ENCODE results near the gene HSDL2. TPM values are rescaled to one million over a fixed set of nuclear protein-coding genes. Genes with fewer than 3 reads are reported as not detected.

HSDL2 gene
- polyA plus RNA-seq, 3 donors = 6.4 to 34.8 (median 26.9) TPM

DNA sequence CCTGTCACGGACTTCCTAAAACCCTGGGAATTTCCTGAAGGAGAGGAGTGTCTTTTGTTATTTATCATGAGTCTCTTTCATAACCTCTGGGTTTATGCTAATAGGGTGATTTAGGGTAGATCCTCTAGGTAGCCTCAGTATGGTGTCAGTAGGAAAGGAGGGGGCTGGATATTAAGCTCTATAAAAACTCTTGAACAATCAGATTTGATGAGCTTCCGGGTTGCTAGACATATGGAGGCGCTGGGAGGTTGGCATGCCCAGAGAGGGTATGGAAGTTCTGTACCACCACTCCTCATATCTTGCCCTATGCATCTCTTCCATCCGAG lies 30.9 kb upstream of the HSDL2 start:
- H3K4me1 ChIP-seq (ENCODE audit: control insufficient read depth in 1 of 2, insufficient read depth in 2 of 2, low read length in 2 of 2) = peaks cover 3 to 10% of the 10 kb centered on the region in 2 donors
- Mint-ChIP-seq H3K4me1 (peaks cover 12% of the 10 kb centered on the region), H3K36me3 (no peaks in the 10 kb centered on the region), H3K27me3 (ENCODE audit: low read depth in 3 of 3) (peaks cover 0 to 9% (median 4%) of the 10 kb centered on the region in 3 donors), H3K4me3 (peak overlapping the region; percentile 82 to 86), H3K27ac (peak overlapping the region in 1 of 7 donors; percentile 28), H3K9me3 (peaks cover 5 to 16% (median 10%) of the 10 kb centered on the region in 7 donors)
- H3K36me3 ChIP-seq (replicated peaks in 1 of 2; ENCODE audit: control insufficient read depth in 1 of 2, insufficient read depth in 2 of 2, low read length in 2 of 2) = no peaks in the 10 kb centered on the region
- H3K27ac ChIP-seq (ENCODE audit: low read depth in 1 of 2, low read length in 2 of 2) = no peak overlapping the region
- no peaks in the 10 kb centered on the region for H3K27me3 ChIP-seq (ENCODE audit: control insufficient read depth in 2 of 2, insufficient read depth in 2 of 2, low read length in 2 of 2)
- intact Hi-C loops (cut with micrococcal nuclease) = no loop called here
- H3K4me3 ChIP-seq (replicated peaks in 1 of 3; ENCODE audit: low read depth in 2 of 3, low read length in 3 of 3) = peak overlapping the region in 1 of 3 experiments; percentile 78
- H3K79me2 ChIP-seq (ENCODE audit: insufficient read depth, low read length) = no peaks in the 10 kb centered on the region
- no CpG with 5 or more reads among the region's 4 CpGs for WGBS (ENCODE audit: insufficient coverage)
- TF ChIP-seq CTCF (IDR thresholded peaks at IDR 0.05) = no peak
- no peak overlapping the region for H3K9ac ChIP-seq (ENCODE audit: insufficient read depth, low read length, poor library complexity, severe bottlenecking)
- DNase-seq = peak in 1 of 3 donors; percentile 32
- peak overlapping the region; percentile 80 for H2AFZ ChIP-seq (ENCODE audit: insufficient read depth, low read depth, low read length, poor library complexity, severe bottlenecking)
- peak overlapping the region; percentile 87 for H3K4me2 ChIP-seq (replicated peaks; ENCODE audit: extremely low read depth, low read length, poor library complexity, severe bottlenecking)
- no peaks in the 10 kb centered on the region for H4K20me1 ChIP-seq (ENCODE audit: insufficient read depth, low read length)
- peaks cover 0 to 13% of the 10 kb centered on the region in 2 donors for H3K9me3 ChIP-seq (replicated peaks in 1 of 2; ENCODE audit: control insufficient read depth in 1 of 2, insufficient read depth in 1 of 2, low read length in 2 of 2)

GRCh38 chr9:112351184-112351583 lies 28.7 kb upstream of the HSDL2 start:
- H3K4me1 ChIP-seq (ENCODE audit: control insufficient read depth in 1 of 2, insufficient read depth in 2 of 2, low read length in 2 of 2) = peaks cover 7 to 10% of the 10 kb centered on the region in 2 donors
- no peak overlapping the region for H3K9ac ChIP-seq (ENCODE audit: insufficient read depth, low read length, poor library complexity, severe bottlenecking)
- peaks cover 0 to 10% (median 4%) of the 10 kb centered on the region in 3 donors for H3K27me3 Mint-ChIP-seq (ENCODE audit: low read depth in 3 of 3)
- WGBS (ENCODE audit: insufficient coverage) = 100% methylated on average over 2 of the region's 3 CpGs
- no peak overlapping the region for H3K4me2 ChIP-seq (replicated peaks; ENCODE audit: extremely low read depth, low read length, poor library complexity, severe bottlenecking)
- no peak overlapping the region for H3K27ac Mint-ChIP-seq
- no peaks in the 10 kb centered on the region for H3K36me3 Mint-ChIP-seq
- no peak overlapping the region for H3K4me3 Mint-ChIP-seq
- no peak overlapping the region for H2AFZ ChIP-seq (ENCODE audit: insufficient read depth, low read depth, low read length, poor library complexity, severe bottlenecking)
- peaks cover 22% of the 10 kb centered on the region for H3K4me1 Mint-ChIP-seq
- no peaks in the 10 kb centered on the region for H3K9me3 ChIP-seq (replicated peaks in 1 of 2; ENCODE audit: control insufficient read depth in 1 of 2, insufficient read depth in 1 of 2, low read length in 2 of 2)
- no peak for DNase-seq
- no peaks in the 10 kb centered on the region for H3K36me3 ChIP-seq (replicated peaks in 1 of 2; ENCODE audit: control insufficient read depth in 1 of 2, insufficient read depth in 2 of 2, low read length in 2 of 2)
- H3K27ac ChIP-seq (ENCODE audit: low read depth in 1 of 2, low read length in 2 of 2) = no peak overlapping the region
- no peaks in the 10 kb centered on the region for H3K27me3 ChIP-seq (ENCODE audit: control insufficient read depth in 2 of 2, insufficient read depth in 2 of 2, low read length in 2 of 2)
- TF ChIP-seq CTCF (IDR thresholded peaks at IDR 0.05) = no peak
- intact Hi-C loops (cut with micrococcal nuclease) = loop anchor here in 1 of 2 donors (10.0 kb wide), 1 partner anchor 56 kb away; no protein-coding TSS in a partner anchor
- H3K4me3 ChIP-seq (replicated peaks in 1 of 3; ENCODE audit: low read depth in 2 of 3, low read length in 3 of 3) = no peak overlapping the region
- no peaks in the 10 kb centered on the region for H4K20me1 ChIP-seq (ENCODE audit: insufficient read depth, low read length)
- H3K9me3 Mint-ChIP-seq = peaks cover 0 to 5% (median 0%) of the 10 kb centered on the region in 7 donors
- H3K79me2 ChIP-seq (ENCODE audit: insufficient read depth, low read length) = no peaks in the 10 kb centered on the region

All from CD14-positive monocyte (primary cell).